Stimulated activated CD4-positive, alpha-beta T cell treated with anti-CD3 and anti-CD28 coated beads, Interleukin-15, amount 100 ng/mL, for 24 hours (primary cell): ENCODE measurements around the gene FNIP1.
"Not testable (repeated sequence)": the region's sequence is repeated elsewhere in the genome, so short reads cannot be mapped to it uniquely, and the experiment has no call there.

Experiments used
- DNase-seq: peaks from one replicate; pipeline ENCODE4 v3.0.0-alpha.2; 2020

FNIP1 gene

DNA sequence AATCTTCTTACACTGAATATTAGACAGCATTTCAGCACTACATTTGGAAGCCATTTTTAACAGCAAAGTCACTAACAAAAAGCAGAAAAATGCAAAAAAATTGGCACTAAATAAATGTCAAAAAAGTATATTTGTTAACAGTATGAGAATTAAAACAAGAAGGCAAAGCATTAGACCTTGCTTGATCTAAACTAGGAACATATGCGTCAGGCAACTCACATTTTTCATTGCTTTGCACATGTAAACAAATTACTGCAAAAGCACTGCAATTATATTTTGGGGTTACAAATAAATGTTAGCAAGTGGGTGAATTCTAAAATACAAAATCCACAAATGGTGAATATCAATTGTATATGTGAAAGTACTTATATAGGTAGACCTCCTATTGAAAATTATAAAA, 112.8 kb downstream of the FNIP1 start:
- DNase-seq, result no peak

GRCh38 chr5:131682826-131683225, 114.0 kb downstream of the FNIP1 start:
- no peak for DNase-seq

GRCh38 chr5:131682175-131682574, 114.6 kb downstream of the FNIP1 start:
- no peak for DNase-seq

- no peak for DNase-seq
These were observed 116.9 kb downstream of the FNIP1 start for GRCh38 chr5:131679911-131680310.

- DNase-seq, result not testable (repeated sequence)
These were observed 118.5 kb downstream of the FNIP1 start for GRCh38 chr5:131678273-131678672.

GRCh38 chr5:131677115-131677514, 119.7 kb downstream of the FNIP1 start:
- no peak for DNase-seq

- DNase-seq, result no peak
These were observed 124.0 kb downstream of the FNIP1 start for GRCh38 chr5:131672776-131673175.

DNA sequence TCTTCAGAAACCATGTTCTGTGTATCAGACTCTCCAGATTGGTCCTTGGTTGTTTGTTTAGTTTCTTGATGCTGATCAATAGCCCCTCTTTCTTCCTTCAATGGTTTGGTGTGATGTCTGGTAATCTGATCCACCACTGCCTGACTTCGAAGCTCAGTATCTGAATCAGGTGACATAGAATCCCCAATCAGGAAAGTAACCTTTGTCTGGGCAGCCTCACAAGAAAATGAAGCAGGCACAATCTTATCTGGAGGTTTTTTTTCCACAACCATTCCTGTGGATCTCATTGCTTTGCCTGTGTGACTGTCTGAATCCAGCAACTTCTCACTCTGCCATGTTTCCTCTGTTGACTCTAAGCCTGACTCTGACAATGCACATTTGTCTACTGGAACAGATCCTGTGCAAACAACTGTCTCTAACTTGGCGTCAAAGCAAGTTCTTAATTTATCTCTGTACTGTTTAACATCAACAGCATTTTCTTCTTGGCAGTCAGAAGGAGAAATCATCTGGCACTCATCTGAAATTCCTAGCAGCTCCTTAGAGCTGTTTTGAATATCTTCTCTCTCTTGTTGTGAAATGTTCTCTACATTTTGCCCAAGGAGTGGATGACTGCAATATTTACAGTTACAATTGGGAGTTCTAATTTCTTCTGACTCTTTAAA, 124.7 kb downstream of the FNIP1 start:
- DNase-seq, result no peak

GRCh38 chr5:131671409-131671808, 125.4 kb downstream of the FNIP1 start:
- no peak for DNase-seq

- no peak for DNase-seq
These were observed 131.9 kb downstream of the FNIP1 start for GRCh38 chr5:131664929-131665328.

DNA sequence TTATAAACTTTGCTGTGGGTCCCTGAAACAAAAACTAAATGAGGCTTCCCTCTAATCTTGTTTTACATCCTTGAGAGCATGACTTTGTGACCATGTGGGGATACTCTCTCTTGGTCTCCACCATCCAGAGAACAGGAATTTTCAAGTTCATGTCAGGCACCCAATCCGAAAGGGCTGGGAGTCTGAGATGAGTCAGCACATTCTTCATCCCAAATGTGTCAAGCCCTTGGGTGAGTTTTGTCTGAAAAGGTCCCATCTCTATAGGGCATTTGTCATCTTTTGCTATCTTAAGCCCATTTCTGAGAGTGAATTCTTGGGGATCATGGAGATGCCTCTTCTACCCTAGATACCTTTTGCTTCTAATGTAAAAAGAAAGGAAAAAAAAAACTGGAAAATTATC, 134.9 kb downstream of the FNIP1 start:
- no peak for DNase-seq

GRCh38 chr5:131659841-131660240, 137.0 kb downstream of the FNIP1 start:
- DNase-seq, result no peak

DNA sequence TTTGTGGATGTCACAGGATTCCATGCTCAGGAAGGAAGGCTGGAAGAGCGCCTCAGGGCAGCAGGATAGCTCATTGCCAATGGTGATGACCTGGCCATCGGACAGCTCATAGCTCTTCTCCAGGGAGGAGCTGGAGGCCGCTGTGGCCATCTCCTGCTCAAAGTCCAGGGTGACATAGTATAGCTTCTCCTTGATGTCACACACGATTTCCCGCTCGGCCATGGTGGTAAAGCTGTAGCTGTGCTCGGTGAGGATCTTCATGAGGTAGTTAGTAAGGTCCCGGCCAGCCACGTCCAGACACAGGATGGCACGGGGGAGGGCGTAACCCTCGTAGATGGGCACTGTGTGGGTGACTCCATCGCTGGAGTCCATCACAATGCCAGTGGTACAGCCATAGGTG, 137.5 kb downstream of the FNIP1 start:
- no peak for DNase-seq

DNA sequence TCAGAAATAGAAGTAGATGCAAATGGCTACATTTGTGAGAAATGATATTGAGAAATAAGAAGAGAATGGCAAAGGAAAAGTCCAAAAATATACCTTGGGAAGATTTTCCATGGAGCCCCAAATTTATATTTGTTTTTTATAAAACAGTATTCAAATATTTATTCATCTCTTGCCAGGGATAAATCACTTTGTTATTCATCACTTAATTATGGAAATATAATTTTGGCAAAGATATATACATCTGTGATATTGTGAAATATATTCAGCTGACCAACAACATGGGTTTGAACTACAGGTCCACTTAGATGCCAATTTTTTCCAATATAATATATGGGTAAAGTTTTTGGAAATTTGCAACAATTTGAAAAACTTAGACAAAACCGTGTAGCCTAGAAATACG, 142.0 kb downstream of the FNIP1 start:
- DNase-seq, result no peak

DNA sequence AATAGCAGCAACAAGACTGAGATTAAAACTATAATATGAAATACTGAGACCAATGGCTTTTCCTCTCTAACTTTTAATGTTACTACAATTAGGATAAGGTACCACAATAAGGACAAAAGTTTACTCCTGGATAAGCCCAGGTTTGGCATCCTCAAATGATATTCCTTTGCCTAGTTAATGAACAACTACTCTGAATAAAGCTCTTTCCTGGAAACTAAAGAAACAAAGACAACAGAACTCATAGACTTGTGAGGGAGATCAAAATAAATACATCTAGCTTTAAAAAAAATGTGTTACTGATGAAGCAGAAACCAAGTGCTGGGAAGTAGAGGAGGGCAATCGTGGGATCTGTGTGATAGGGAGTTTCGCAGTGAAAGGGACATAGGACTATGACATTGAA, 142.5 kb downstream of the FNIP1 start:
- DNase-seq, result no peak

DNA sequence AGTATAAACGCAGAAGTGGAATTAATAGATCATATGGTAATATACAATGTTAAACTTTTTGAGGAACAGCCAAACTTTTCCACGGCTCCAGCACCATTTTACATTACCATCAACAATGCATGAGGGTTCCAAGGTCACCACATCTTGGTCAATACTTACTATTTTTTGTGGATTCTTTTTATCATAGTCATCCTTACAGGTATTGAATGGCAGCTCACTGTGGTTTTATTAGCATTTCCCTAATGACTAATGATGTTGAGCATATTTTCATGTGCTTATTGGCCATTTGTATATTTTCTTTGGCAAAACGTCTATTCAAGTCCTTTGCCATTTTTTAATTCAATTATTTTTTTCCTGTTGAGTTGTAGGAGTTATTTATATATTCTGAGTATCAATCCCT, 147.7 kb downstream of the FNIP1 start:
- DNase-seq, result no peak

DNA sequence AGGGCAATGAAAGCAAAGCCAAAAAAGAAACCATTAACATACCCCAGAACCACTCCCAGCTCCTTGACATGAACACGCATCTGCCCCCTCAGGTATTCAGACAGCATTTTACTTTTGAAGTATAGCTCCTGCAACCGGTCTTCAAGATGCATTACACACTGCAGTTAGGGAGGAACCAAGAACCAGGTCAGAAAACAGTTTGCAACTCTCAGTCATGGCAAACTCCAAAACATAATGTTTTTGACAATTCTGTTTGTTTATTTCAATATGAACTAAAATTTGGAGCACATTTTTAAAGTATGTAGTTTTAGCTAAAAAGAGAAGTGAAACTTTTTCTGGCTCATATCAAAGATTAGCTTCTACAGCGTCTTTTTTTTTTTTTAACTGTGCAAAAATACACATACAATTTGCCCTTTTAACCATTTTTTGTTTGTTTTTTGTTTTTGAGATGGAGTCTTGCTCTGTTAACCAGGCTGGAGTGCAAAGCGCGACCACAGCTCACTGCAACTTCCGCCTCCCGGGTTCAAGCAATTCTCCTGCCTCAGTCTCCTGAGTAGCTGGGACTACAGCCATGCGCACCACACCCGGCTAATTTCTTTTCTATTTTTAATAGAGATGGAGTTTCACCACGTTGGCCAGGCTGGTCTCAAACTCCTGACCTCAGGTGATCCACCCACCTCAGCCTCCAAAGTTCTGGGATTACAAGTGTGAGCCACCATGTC, 149.6 kb downstream of the FNIP1 start:
- no peak for DNase-seq

GRCh38 chr5:131644822-131645221, 152.0 kb downstream of the FNIP1 start:
- DNase-seq, result no peak

DNA sequence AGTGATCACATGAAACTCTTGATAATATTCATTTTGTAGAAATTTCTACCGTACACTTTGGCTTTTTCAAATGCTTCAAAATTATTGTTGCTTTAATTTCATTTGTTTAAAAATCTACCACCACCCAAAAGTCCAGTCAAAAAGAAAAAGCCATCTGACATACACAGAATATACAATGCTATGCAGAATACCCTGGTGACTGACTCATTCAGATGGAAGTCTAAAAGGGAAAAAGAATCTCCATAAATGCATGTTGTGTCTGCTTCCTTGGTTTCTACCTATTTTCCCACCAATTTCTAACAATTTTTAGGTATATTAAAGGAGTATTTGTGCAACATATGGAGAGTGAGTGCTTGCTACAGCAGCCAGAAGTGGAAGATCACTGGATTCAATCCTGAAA, 152.4 kb downstream of the FNIP1 start:
- no peak for DNase-seq

- DNase-seq, result no peak
These were observed 155.3 kb downstream of the FNIP1 start for GRCh38 chr5:131641494-131641893.

GRCh38 chr5:131640043-131640856, 156.6 kb downstream of the FNIP1 start:
- DNase-seq, result peak; percentile 66

DNA sequence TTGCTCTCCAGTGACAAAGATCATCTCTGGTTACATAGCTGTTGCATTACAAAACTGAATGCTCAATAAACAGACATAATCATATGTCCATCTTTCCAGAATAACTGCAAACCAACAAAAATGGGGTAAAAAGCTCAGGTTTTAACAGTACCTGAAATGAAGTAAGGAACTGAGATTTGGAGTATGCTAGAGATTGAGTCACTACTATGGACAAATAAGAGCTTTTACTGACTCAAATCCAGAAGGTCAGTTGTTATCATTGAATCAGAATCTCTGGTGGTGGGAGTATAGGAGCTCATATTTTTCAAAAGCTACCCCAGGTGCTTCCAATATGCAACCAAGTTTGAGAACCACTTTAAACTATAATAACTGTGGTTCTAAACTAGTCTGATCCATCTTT, 157.7 kb downstream of the FNIP1 start:
- no peak for DNase-seq

GRCh38 chr5:131637694-131638093, 159.1 kb downstream of the FNIP1 start:
- DNase-seq, result no peak
